ENCODE data around the gene GPN2.
A peak's percentile ranks its signal among the peaks of the same experiment; 100 is the strongest.

Gene GPN2

GRCh38 chr1:26900815-26901511, 10.9 kb upstream of the GPN2 start:
- in situ Hi-C loops (cut with HindIII; ENCODE audit: low sequenced_read_pairs), result no loop called here
- no peak for TF ChIP-seq CTCF (IDR thresholded peaks at IDR 0.05; ENCODE audit: low read depth, low read length, missing control alignments)
- no peak for DNase-seq (ENCODE audit: low read depth)
- H3K4me3 ChIP-seq (ENCODE audit: low read depth, low read length), result peak overlapping the region; percentile 99

- in situ Hi-C loops (cut with HindIII; ENCODE audit: low sequenced_read_pairs), result no loop called here
- no peak for TF ChIP-seq CTCF (IDR thresholded peaks at IDR 0.05; ENCODE audit: low read depth, low read length, missing control alignments)
- H3K4me3 ChIP-seq (ENCODE audit: low read depth, low read length), result peak within 1 kb of the TSS; percentile 99
- peak; percentile 90 for DNase-seq (ENCODE audit: low read depth)
Observed at GRCh38 chr1:26900001-26900814, 10.1 kb upstream of the GPN2 start, which contains the start of gene GPATCH3. TSS of gene GPATCH3 (minus strand) at chr1:26900467. CDS start at chr1:26900442, 25 bp downstream.

- TF ChIP-seq CTCF (IDR thresholded peaks at IDR 0.05; ENCODE audit: low read depth, low read length, missing control alignments), result no peak
- no peak for DNase-seq (ENCODE audit: low read depth)
- no peak overlapping the region for H3K4me3 ChIP-seq (ENCODE audit: low read depth, low read length)
- in situ Hi-C loops (cut with HindIII; ENCODE audit: low sequenced_read_pairs), result no loop called here
Observed at GRCh38 chr1:26897351-26897750, 7.3 kb upstream of the GPN2 start.

- no peak for TF ChIP-seq CTCF (IDR thresholded peaks at IDR 0.05; ENCODE audit: low read depth, low read length, missing control alignments)
- in situ Hi-C loops (cut with HindIII; ENCODE audit: low sequenced_read_pairs), result no loop called here
- DNase-seq (ENCODE audit: low read depth), result no peak
- no peak overlapping the region for H3K4me3 ChIP-seq (ENCODE audit: low read depth, low read length)
Observed at GRCh38 chr1:26894263-26894662, 4.2 kb upstream of the GPN2 start.

GRCh38 chr1:26890467-26890796, 349 bp upstream of the GPN2 start:
- DNase-seq (ENCODE audit: low read depth), result no peak
- peak overlapping the region; percentile 63 for H3K4me3 ChIP-seq (ENCODE audit: low read depth, low read length)
- in situ Hi-C loops (cut with HindIII; ENCODE audit: low sequenced_read_pairs), result no loop called here
- TF ChIP-seq CTCF (IDR thresholded peaks at IDR 0.05; ENCODE audit: low read depth, low read length, missing control alignments), result no peak

GRCh38 chr1:26888231-26888630, 1.9 kb downstream of the GPN2 start:
- no peak for DNase-seq (ENCODE audit: low read depth)
- TF ChIP-seq CTCF (IDR thresholded peaks at IDR 0.05; ENCODE audit: low read depth, low read length, missing control alignments), result no peak
- no peak overlapping the region for H3K4me3 ChIP-seq (ENCODE audit: low read depth, low read length)
- in situ Hi-C loops (cut with HindIII; ENCODE audit: low sequenced_read_pairs), result no loop called here

Measured in astrocyte of the cerebellum (primary cell).